Transverse colon (tissue), 4 donors: ENCODE results near the gene ACKR3. TPM values are rescaled to one million over a fixed set of nuclear protein-coding genes. Genes with fewer than 3 reads are reported as not detected.

Source experiments
- DNase-seq: peaks from one replicate; pipeline ENCODE4 v3.0.0-alpha.2; 2019
- H3K27ac ChIP-seq, 4 donors: fragments of 200-600 bp; sonication (generic); 2 replicates each; pipeline ENCODE4 v1.5.1; 2016 to 2018; ENCODE audit warnings: inconsistent platforms in 4 of 4
- H3K27me3 ChIP-seq: fragments of 200-600 bp; sonication (generic); 2 replicates; pipeline ENCODE4 v1.5.1; 2017; ENCODE audit warnings: inconsistent platforms
- H3K36me3 ChIP-seq, 4 donors: fragments of 200-600 bp; sonication (generic); 2 replicates each; pipeline ENCODE4 v1.5.1; 2017 to 2019; ENCODE audit warnings: inconsistent platforms in 4 of 4
- H3K4me1 ChIP-seq, 4 donors: fragments of 200-600 bp; sonication (generic); 2 replicates each; pipeline ENCODE4 v1.5.1; 2017 to 2020; ENCODE audit warnings: inconsistent platforms in 4 of 4
- H3K4me3 ChIP-seq, 4 donors: fragments of 200-600 bp; sonication (generic); 1 replicate in 1 of 4; 2 replicates in 3 of 4; pipeline versions ENCODE4 v1.5.1 to v1.6.1; 2017 to 2019; ENCODE audit warnings: inconsistent platforms in 4 of 4
- H3K9me3 ChIP-seq, 2 donors: fragments of 200-600 bp; sonication (generic); 2 replicates each; pipeline ENCODE4 v1.5.1; 2017 to 2019; ENCODE audit warnings: inconsistent platforms in 2 of 2
- CTCF ChIP-seq, 5 experiments: fragments of 200-600 bp in 3 of 5; fragments of 450-650 bp in 2 of 5; sonication (generic) in 3 of 5; IDR thresholded peaks; 1 replicate in 2 of 5; 2 replicates in 3 of 5; pipeline ENCODE4 v1.5.1; 2016 to 2017; ENCODE audit warnings: antibody characterized with exemption in 5 of 5, inconsistent platforms in 3 of 5, mild to moderate bottlenecking in 2 of 5, moderate library complexity in 1 of 5
- EP300 ChIP-seq: sonication (generic); formaldehyde crosslinking; IDR thresholded peaks from one replicate; pipeline ENCODE4 v1.6.1; 2017; ENCODE audit warnings: antibody characterized with exemption, low read depth
- POLR2A ChIP-seq: fragments of 450-650 bp; IDR thresholded peaks from one replicate; pipeline ENCODE4 v1.6.1; 2016; ENCODE audit warnings: antibody characterized with exemption, mild to moderate bottlenecking, moderate library complexity
- POLR2AphosphoS5 ChIP-seq, 3 donors: sonication (generic); formaldehyde crosslinking; IDR thresholded peaks; one replicate each; pipeline ENCODE4 v1.6.1; 2016; ENCODE audit warnings: antibody characterized with exemption in 3 of 3
- WGBS, 2 donors: methylation state at CpG; one replicate each; pipeline ENCODE4 v1.1.5; 2018; ENCODE audit warnings: low coverage in 1 of 2; 5-methylcytosine and 5-hydroxymethylcytosine counted together
- in situ Hi-C, 4 donors: fragments of 200-750 bp; cut with MboI; loops; one replicate each; pipeline versions ENCODE4 v1.15.0 to v1.15.1; 2017; ENCODE audit warnings: low sequenced_read_pairs in 3 of 4, low pct_ligation_motif_present in 1 of 4, low pct_unique_long_range_greater_than_20kb in 1 of 4
- intact Hi-C: fragments of 100-400 bp; cut with DNase I; formaldehyde crosslinking; loops from one replicate; pipeline ENCODE4 v1.15.1; 2023; ENCODE audit warnings: low total_unique reads
- total RNA-seq, 4 donors: library from RNA; depleted of rRNA; stranded (reverse); fragments of >200 nt; gene quantifications; one replicate each; pipeline ENCODE4 v1.1.0, GENCODE V29; 2016

ACKR3 gene
- total RNA-seq, 4 donors from 2014 or later, result 4.2 to 16.5 (median 7.7) TPM

GRCh38 chr2:236551471-236552211 lies 18.0 kb upstream of the ACKR3 start:
- no peak overlapping the region for H3K4me3 ChIP-seq
- H3K36me3 ChIP-seq, result no peaks in the 10 kb centered on the region
- intact Hi-C loops (no loop called here), in situ Hi-C loops (no loop called here)
- DNase-seq, result no peak
- H3K4me1 ChIP-seq, result peaks cover 0 to under 1% (median 0%) of the 10 kb centered on the region in 4 donors
- TF ChIP-seq POLR2AphosphoS5 (IDR thresholded peaks at IDR 0.05) (no peak), CTCF (IDR thresholded peaks at IDR 0.05) (no peak), EP300 (no peak)
- WGBS, 2 donors, result 71% methylated on average over 8 of the region's 8 CpGs; no CpG with 5 or more reads in 1 of the 2 donors
- H3K27ac ChIP-seq, result no peak overlapping the region
- no peaks in the 10 kb centered on the region for H3K27me3 ChIP-seq
- H3K9me3 ChIP-seq, result no peaks in the 10 kb centered on the region

GRCh38 chr2:236552212-236552542 lies 17.4 kb upstream of the ACKR3 start:
- intact Hi-C loops, result no loop called here
- Histone ChIP-seq H3K9me3 (no peaks in the 10 kb centered on the region), H3K36me3 (no peaks in the 10 kb centered on the region), H3K4me3 (no peak overlapping the region), H3K27ac (no peak overlapping the region), H3K27me3 (no peaks in the 10 kb centered on the region), H3K4me1 (no peaks in the 10 kb centered on the region)
- in situ Hi-C loops, result no loop called here
- no peak for DNase-seq
- WGBS, 2 donors, result 83 to 94% methylated on average over 3 to 6 of the region's 6 CpGs
- TF ChIP-seq POLR2A (no peak), EP300 (no peak), CTCF (IDR thresholded peaks at IDR 0.05) (no peak), POLR2AphosphoS5 (IDR thresholded peaks at IDR 0.05) (no peak)

GRCh38 chr2:236552581-236553363 lies 16.9 kb upstream of the ACKR3 start:
- in situ Hi-C loops, result no loop called here
- no peak overlapping the region for H3K4me3 ChIP-seq
- H3K4me1 ChIP-seq, result no peaks in the 10 kb centered on the region
- no peaks in the 10 kb centered on the region for H3K9me3 ChIP-seq
- intact Hi-C loops, result no loop called here
- no peaks in the 10 kb centered on the region for H3K27me3 ChIP-seq
- TF ChIP-seq EP300 (no peak), POLR2A (no peak), CTCF (IDR thresholded peaks at IDR 0.05) (no peak), POLR2AphosphoS5 (IDR thresholded peaks at IDR 0.05) (no peak)
- H3K27ac ChIP-seq, result no peak overlapping the region
- H3K36me3 ChIP-seq, result no peaks in the 10 kb centered on the region
- no peak for DNase-seq
- 53 to 80% methylated on average over 3 to 11 of the region's 11 CpGs for whole genome bisulfite sequencing, 2 donors

- H3K27ac ChIP-seq, result no peak overlapping the region
- H3K36me3 ChIP-seq, result no peaks in the 10 kb centered on the region
- in situ Hi-C loops (no loop called here), intact Hi-C loops (no loop called here)
- WGBS, 2 donors, result 60 to 82% methylated on average over 1 to 8 of the region's 8 CpGs
- no peaks in the 10 kb centered on the region for H3K27me3 ChIP-seq
- no peaks in the 10 kb centered on the region for H3K9me3 ChIP-seq
- no peak overlapping the region for H3K4me3 ChIP-seq
- DNase-seq, result no peak
- H3K4me1 ChIP-seq, result no peaks in the 10 kb centered on the region
- TF ChIP-seq POLR2A (no peak), CTCF (IDR thresholded peaks at IDR 0.05) (no peak), POLR2AphosphoS5 (IDR thresholded peaks at IDR 0.05) (no peak), EP300 (no peak)
Measured at GRCh38 chr2:236553522-236553921, 16.1 kb upstream of the ACKR3 start.
